DND-41 (cell line): ENCODE measurements around the gene CNRIP1.

Experiments
- CTCF ChIP-seq: IDR thresholded peaks from 2 replicates; pipeline ENCODE4 v1.5.1; 2012; ENCODE audit warnings: borderline replicate concordance, low read length, moderate library complexity, mild to moderate bottlenecking; ENCODE audit not compliant: poor library complexity, severe bottlenecking; ENCODE audit errors: extremely low read depth
- EZH2 ChIP-seq: IDR thresholded peaks from 3 replicates; pipeline ENCODE4 v1.6.1; 2012; ENCODE audit warnings: borderline replicate concordance, low read depth, mild to moderate bottlenecking, moderate library complexity, low read length, inconsistent platforms; ENCODE audit not compliant: severe bottlenecking

- TF ChIP-seq CTCF (no peak), EZH2 (no peak)
These were observed 9.2 kb upstream of the CNRIP1 start for GRCh38 chr2:68328901-68329300.
